ENCODE data around the gene ATG9A. TPM values are rescaled to one million over a fixed set of nuclear protein-coding genes. Genes with fewer than 3 reads are reported as not detected.
"Not testable (repeated sequence)": the region's sequence is repeated elsewhere in the genome, so short reads cannot be mapped to it uniquely, and the experiment has no call there.

Gene ATG9A
- total RNA-seq, 1 donor from 2014 or later = 48.8 TPM

GRCh38 chr2:219261024-219261855 is 31.8 kb upstream of the ATG9A start:
- Histone ChIP-seq H3K79me2 (ENCODE audit: insufficient read depth, low read length) (no peaks in the 10 kb centered on the region), H3K27ac (ENCODE audit: low read depth, low read length) (no peak overlapping the region), H3K27me3 (ENCODE audit: insufficient read depth, low read length) (peaks cover 26% of the 10 kb centered on the region), H3K9me3 (ENCODE audit: insufficient read depth, low read depth, low read length) (no peaks in the 10 kb centered on the region), H4K20me1 (ENCODE audit: insufficient read depth, low read length) (no peaks in the 10 kb centered on the region), H3K36me3 (ENCODE audit: insufficient read depth, low read length) (no peaks in the 10 kb centered on the region), H3K4me2 (ENCODE audit: low read length) (no peak overlapping the region), H3K9ac (ENCODE audit: low read length) (no peak overlapping the region), H2AFZ (ENCODE audit: low read depth, low read length) (no peak overlapping the region), H3K4me3 (ENCODE audit: insufficient read depth, low read depth, low read length) (no peak overlapping the region), H3K4me1 (ENCODE audit: insufficient read depth, low read length) (no peaks in the 10 kb centered on the region)
- H3K27ac Mint-ChIP-seq (ENCODE audit: unreplicated experiment) = no peak overlapping the region
- DNase-seq (ENCODE audit: low read depth) = no peak
- H3K4me1 Mint-ChIP-seq (ENCODE audit: low read depth, unreplicated experiment) = peaks cover 4% of the 10 kb centered on the region
- H3K27me3 Mint-ChIP-seq (ENCODE audit: low read depth, unreplicated experiment) = peaks cover 19% of the 10 kb centered on the region
- H3K4me3 Mint-ChIP-seq (ENCODE audit: unreplicated experiment) = no peak overlapping the region
- no peak for FAIRE-seq
- H3K36me3 Mint-ChIP-seq (ENCODE audit: low read depth, unreplicated experiment) = no peaks in the 10 kb centered on the region
- no peaks in the 10 kb centered on the region for H3K9me3 Mint-ChIP-seq (ENCODE audit: unreplicated experiment)
- no peak for TF ChIP-seq CTCF (IDR thresholded peaks at IDR 0.05; ENCODE audit: insufficient read depth, low read depth, low read length)
- no peak for TF ChIP-seq EZH2 (IDR thresholded peaks at IDR 0.05; ENCODE audit: insufficient read depth, low read length)

GRCh38 chr2:219258942-219259341 is 29.5 kb upstream of the ATG9A start:
- not testable (repeated sequence) for H3K9ac ChIP-seq (ENCODE audit: low read length); H3K9me3 Mint-ChIP-seq (ENCODE audit: unreplicated experiment); DNase-seq (ENCODE audit: low read depth); H3K4me3 ChIP-seq (ENCODE audit: insufficient read depth, low read depth, low read length); H2AFZ ChIP-seq (ENCODE audit: low read depth, low read length); H3K36me3 Mint-ChIP-seq (ENCODE audit: low read depth, unreplicated experiment); H3K27ac ChIP-seq (ENCODE audit: low read depth, low read length); H3K27ac Mint-ChIP-seq (ENCODE audit: unreplicated experiment); H3K4me1 Mint-ChIP-seq (ENCODE audit: low read depth, unreplicated experiment); H3K4me3 Mint-ChIP-seq (ENCODE audit: unreplicated experiment); H4K20me1 ChIP-seq (ENCODE audit: insufficient read depth, low read length); FAIRE-seq; H3K4me2 ChIP-seq (ENCODE audit: low read length); H3K36me3 ChIP-seq (ENCODE audit: insufficient read depth, low read length); H3K4me1 ChIP-seq (ENCODE audit: insufficient read depth, low read length); H3K9me3 ChIP-seq (ENCODE audit: insufficient read depth, low read depth, low read length); H3K79me2 ChIP-seq (ENCODE audit: insufficient read depth, low read length)
- peaks cover 31% of the 10 kb centered on the region for H3K27me3 Mint-ChIP-seq (ENCODE audit: low read depth, unreplicated experiment)
- H3K27me3 ChIP-seq (ENCODE audit: insufficient read depth, low read length) = peaks cover 44% of the 10 kb centered on the region

GRCh38 chr2:219254590-219255201 is 25.3 kb upstream of the ATG9A start:
- H2AFZ ChIP-seq (ENCODE audit: low read depth, low read length) = peak overlapping the region; percentile 70
- peaks cover 3% of the 10 kb centered on the region for H4K20me1 ChIP-seq (ENCODE audit: insufficient read depth, low read length)
- DNase-seq (ENCODE audit: low read depth) = no peak
- Mint-ChIP-seq H3K4me3 (ENCODE audit: unreplicated experiment) (peak overlapping the region; percentile 37), H3K36me3 (ENCODE audit: low read depth, unreplicated experiment) (peaks cover 3% of the 10 kb centered on the region), H3K9me3 (ENCODE audit: unreplicated experiment) (no peaks in the 10 kb centered on the region), H3K4me1 (ENCODE audit: low read depth, unreplicated experiment) (peaks cover 22% of the 10 kb centered on the region), H3K27ac (ENCODE audit: unreplicated experiment) (peak overlapping the region; percentile 74), H3K27me3 (ENCODE audit: low read depth, unreplicated experiment) (peaks cover 22% of the 10 kb centered on the region)
- no peaks in the 10 kb centered on the region for H3K79me2 ChIP-seq (ENCODE audit: insufficient read depth, low read length)
- peak overlapping the region; percentile 94 for H3K4me2 ChIP-seq (ENCODE audit: low read length)
- H3K36me3 ChIP-seq (ENCODE audit: insufficient read depth, low read length) = no peaks in the 10 kb centered on the region
- FAIRE-seq = no peak
- peak overlapping the region; percentile 47 for H3K4me3 ChIP-seq (ENCODE audit: insufficient read depth, low read depth, low read length)
- peak overlapping the region; percentile 49 for H3K9ac ChIP-seq (ENCODE audit: low read length)
- peaks cover 29% of the 10 kb centered on the region for H3K27me3 ChIP-seq (ENCODE audit: insufficient read depth, low read length)
- H3K4me1 ChIP-seq (ENCODE audit: insufficient read depth, low read length) = peaks cover 38% of the 10 kb centered on the region
- no peak overlapping the region for H3K27ac ChIP-seq (ENCODE audit: low read depth, low read length)
- no peaks in the 10 kb centered on the region for H3K9me3 ChIP-seq (ENCODE audit: insufficient read depth, low read depth, low read length)
- TF ChIP-seq CTCF (IDR thresholded peaks at IDR 0.05; ENCODE audit: insufficient read depth, low read depth, low read length) = no peak
- no peak for TF ChIP-seq EZH2 (IDR thresholded peaks at IDR 0.05; ENCODE audit: insufficient read depth, low read length)

Measured in astrocyte (in vitro differentiated cells and primary cell).